ENCODE results near the gene SRSF5.

Gene SRSF5

GRCh38 chr14:69770559-69770958 is 3.6 kb downstream of the SRSF5 start:
- no peak for DNase-seq (ENCODE audit: low spot score)

GRCh38 chr14:69771136-69771535 is 4.2 kb downstream of the SRSF5 start:
- DNase-seq (ENCODE audit: low spot score) = no peak

- no peak for DNase-seq (ENCODE audit: low spot score)
Observed at GRCh38 chr14:69772082-69773017, 5.4 kb downstream of the SRSF5 start.

- DNase-seq (ENCODE audit: low spot score) = no peak
Observed at GRCh38 chr14:69773571-69774276, 6.8 kb downstream of the SRSF5 start.

GRCh38 chr14:69775012-69775411 is 8.1 kb downstream of the SRSF5 start:
- no peak for DNase-seq (ENCODE audit: low spot score)

- DNase-seq (ENCODE audit: low spot score) = no peak
Observed at GRCh38 chr14:69776875-69777453, 10.0 kb downstream of the SRSF5 start.

GRCh38 chr14:69779088-69779487 is 12.1 kb downstream of the SRSF5 start:
- no peak for DNase-seq (ENCODE audit: low spot score)

- no peak for DNase-seq (ENCODE audit: low spot score)
Observed at GRCh38 chr14:69780092-69780491, 13.2 kb downstream of the SRSF5 start.

GRCh38 chr14:69780952-69781351 is 14.0 kb downstream of the SRSF5 start:
- no peak for DNase-seq (ENCODE audit: low spot score)

- DNase-seq (ENCODE audit: low spot score) = no peak
Observed at GRCh38 chr14:69784942-69785341, 18.0 kb downstream of the SRSF5 start.

- no peak for DNase-seq (ENCODE audit: low spot score)
Observed at GRCh38 chr14:69786603-69787002, 19.7 kb downstream of the SRSF5 start.

GRCh38 chr14:69789118-69789640 is 22.2 kb downstream of the SRSF5 start:
- no peak for DNase-seq (ENCODE audit: low spot score)

GRCh38 chr14:69792887-69793421 is 26.0 kb downstream of the SRSF5 start:
- no peak for DNase-seq (ENCODE audit: low spot score)

- DNase-seq (ENCODE audit: low spot score) = no peak
Observed at GRCh38 chr14:69794791-69795190, 27.8 kb downstream of the SRSF5 start.

- no peak for DNase-seq (ENCODE audit: low spot score)
Observed at GRCh38 chr14:69795691-69796090, 28.7 kb downstream of the SRSF5 start.

- DNase-seq (ENCODE audit: low spot score) = no peak
Observed at GRCh38 chr14:69796797-69797500, 30.0 kb downstream of the SRSF5 start, which contains the start of gene SLC10A1. TSS of gene SLC10A1 (minus strand) at chr14:69797241. CDS start at chr14:69797155, 86 bp downstream.

- no peak for DNase-seq (ENCODE audit: low spot score)
Observed at GRCh38 chr14:69797573-69798338, 30.8 kb downstream of the SRSF5 start.

GRCh38 chr14:69798339-69798735 is 31.4 kb downstream of the SRSF5 start:
- no peak for DNase-seq (ENCODE audit: low spot score)

GRCh38 chr14:69803753-69804152 is 36.8 kb downstream of the SRSF5 start:
- no peak for DNase-seq (ENCODE audit: low spot score)

- DNase-seq (ENCODE audit: low spot score) = no peak
Observed at GRCh38 chr14:69804902-69805301, 38.0 kb downstream of the SRSF5 start.

GRCh38 chr14:69807192-69807591 is 40.2 kb downstream of the SRSF5 start:
- DNase-seq (ENCODE audit: low spot score) = no peak

Data from iPS-NIHi11 (cell line).